ENCODE data around the gene CD300LG.

DNA sequence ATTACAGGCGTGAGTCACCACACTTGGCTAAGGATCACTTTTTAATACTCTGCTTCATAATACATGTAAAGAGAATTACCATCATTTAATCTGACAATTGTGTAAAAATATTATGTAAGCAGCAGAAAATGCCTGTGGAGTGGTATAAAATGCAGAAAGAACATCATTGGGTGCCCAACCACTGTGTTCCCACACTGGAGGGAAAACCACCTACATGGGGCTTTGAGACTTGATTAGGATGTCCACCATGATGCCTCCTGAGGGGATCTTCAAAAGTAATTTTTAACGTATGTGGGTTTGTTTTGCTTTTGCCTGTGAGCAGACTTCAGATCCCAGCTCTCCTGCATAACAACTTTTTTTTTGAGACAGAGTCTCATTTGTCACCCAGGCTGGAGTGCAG lies 47.9 kb upstream of the CD300LG start:
- TF ChIP-seq POLR2A (IDR thresholded peaks at IDR 0.05) (no peak), CTCF (IDR thresholded peaks at IDR 0.05) (no peak), EP300 (IDR thresholded peaks at IDR 0.05) (no peak)
